Left renal pelvis (tissue), 4 donors: ENCODE data around the gene RESP18. TPM values are rescaled to one million over a fixed set of nuclear protein-coding genes. Genes with fewer than 3 reads are reported as not detected.
A peak's percentile ranks its signal among the peaks of the same experiment; 100 is the strongest.
"Not testable (repeated sequence)": the region's sequence is repeated elsewhere in the genome, so short reads cannot be mapped to it uniquely, and the experiment has no call there.

ENCODE experiments used
- DNase-seq, 4 donors: peaks; one replicate each; pipeline ENCODE4 v3.0.0-alpha.2; 2013; ENCODE audit warnings: low read depth in 4 of 4, low spot score in 3 of 4
- polyA plus RNA-seq, 4 donors: library from polyadenylated mRNA; unstranded; fragments of 120-200 nt; gene quantifications; one replicate each; pipeline ENCODE4 v1.2.1, GENCODE V29; 2013; ENCODE audit not compliant: insufficient read length in 4 of 4

RESP18 gene
- polyA plus RNA-seq, 4 donors: not detected

GRCh38 chr2:219294356-219295351 is 37.9 kb downstream of the RESP18 start:
- peak in 3 of 4 donors; percentile 71 to 79 (median 78) for DNase-seq

- no peak for DNase-seq
These were observed 38.8 kb downstream of the RESP18 start for GRCh38 chr2:219293736-219294231.

- DNase-seq: no peak
These were observed 39.9 kb downstream of the RESP18 start for GRCh38 chr2:219292616-219293015.

- DNase-seq: no peak
These were observed 40.5 kb downstream of the RESP18 start for GRCh38 chr2:219291910-219292490.

GRCh38 chr2:219291394-219291793 is 41.1 kb downstream of the RESP18 start:
- DNase-seq: no peak

GRCh38 chr2:219290381-219291171 is 42.0 kb downstream of the RESP18 start:
- DNase-seq: no peak

GRCh38 chr2:219289537-219290361 is 42.8 kb downstream of the RESP18 start:
- no peak for DNase-seq

- DNase-seq: no peak
These were observed 43.4 kb downstream of the RESP18 start for GRCh38 chr2:219289195-219289536.

- no peak for DNase-seq
These were observed 44.8 kb downstream of the RESP18 start for GRCh38 chr2:219287580-219288265.

- DNase-seq: not testable (repeated sequence)
These were observed 45.5 kb downstream of the RESP18 start for GRCh38 chr2:219287116-219287440.

GRCh38 chr2:219286436-219287115 is 46.0 kb downstream of the RESP18 start:
- no peak for DNase-seq

GRCh38 chr2:219285894-219286425 is 46.6 kb downstream of the RESP18 start:
- DNase-seq: no peak

GRCh38 chr2:219285373-219285735 is 47.2 kb downstream of the RESP18 start:
- DNase-seq: no peak

- DNase-seq: no peak
These were observed 47.8 kb downstream of the RESP18 start for GRCh38 chr2:219284501-219285372.

- DNase-seq: no peak
These were observed 49.5 kb downstream of the RESP18 start for GRCh38 chr2:219282943-219283581.

- no peak for DNase-seq
These were observed 50.2 kb downstream of the RESP18 start for GRCh38 chr2:219282375-219282774.

- no peak for DNase-seq
These were observed 51.0 kb downstream of the RESP18 start for GRCh38 chr2:219281588-219281987.
